ENCODE results near the gene ANKMY1.
"Not testable (repeated sequence)": the region's sequence is repeated elsewhere in the genome, so short reads cannot be mapped to it uniquely, and the experiment has no call there.

The ANKMY1 gene

DNA sequence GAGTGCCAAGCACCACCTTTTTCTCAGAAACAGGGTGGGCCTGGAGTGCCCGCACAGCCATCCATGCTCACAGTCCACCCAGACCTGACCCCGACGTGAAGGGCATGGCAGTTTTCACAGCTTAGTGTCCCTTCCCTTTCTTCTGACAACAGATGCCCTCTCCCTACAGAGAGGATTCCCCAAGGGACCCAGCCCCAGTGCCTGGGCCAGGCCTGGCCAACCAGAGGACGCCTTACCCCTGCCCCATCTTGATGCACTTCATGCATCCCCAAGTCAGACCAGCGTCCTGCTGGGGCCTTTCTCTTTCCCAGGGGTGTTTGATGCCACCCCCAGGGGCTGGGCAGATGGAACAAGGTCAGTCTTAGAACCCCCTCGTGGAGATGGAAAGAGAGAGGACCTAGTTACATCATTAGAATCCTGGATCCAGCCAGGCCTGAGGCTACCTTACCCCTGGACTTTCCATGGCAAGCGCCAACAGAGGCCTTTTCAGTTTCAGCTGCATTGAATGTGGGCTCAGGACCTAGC is 3.8 kb downstream of the ANKMY1 start:
- Histone ChIP-seq H3K4me3 (ENCODE audit: low read depth in 1 of 2, low read length in 2 of 2) (no peak overlapping the region), H3K9me3 (ENCODE audit: control insufficient read depth in 1 of 2, low read length in 2 of 2) (no peaks in the 10 kb centered on the region), H3K9ac (ENCODE audit: low read depth in 1 of 2, low read length in 2 of 2) (no peak overlapping the region), H3K27ac (ENCODE audit: low read depth, low read length) (no peak overlapping the region), H3K27me3 (ENCODE audit: control insufficient read depth in 1 of 2, insufficient read depth in 2 of 2, low read length in 2 of 2) (no peaks in the 10 kb centered on the region), H3K4me1 (ENCODE audit: control insufficient read depth in 1 of 2, insufficient read depth in 2 of 2, low read length in 2 of 2) (peaks cover 6% of the 10 kb centered on the region in 2 donors), H3K36me3 (ENCODE audit: control insufficient read depth in 1 of 2, insufficient read depth in 2 of 2, low read length in 2 of 2) (peaks cover 6 to 33% of the 10 kb centered on the region in 2 donors)

DNA sequence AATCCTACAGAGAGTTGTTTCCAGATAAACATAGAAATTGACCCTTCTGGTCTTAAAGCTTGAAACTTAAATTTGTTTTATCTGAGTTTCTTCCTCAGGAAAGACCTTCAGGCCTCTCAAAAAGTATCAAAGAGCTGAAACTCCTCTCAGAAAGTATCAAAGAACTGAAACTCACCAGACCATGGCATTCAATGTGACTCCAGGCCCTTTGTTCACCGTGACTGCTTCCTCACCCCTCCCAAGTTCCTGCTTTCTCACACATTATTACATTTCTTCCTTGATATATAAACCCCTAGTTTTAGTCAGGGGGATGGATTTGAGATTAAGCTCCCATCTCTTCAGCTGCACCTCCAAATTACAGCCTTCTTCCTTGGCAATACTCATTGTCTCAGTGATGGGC is 6.0 kb downstream of the ANKMY1 start:
- no peak overlapping the region for H3K27ac ChIP-seq (ENCODE audit: low read depth, low read length)
- no peaks in the 10 kb centered on the region for H3K9me3 ChIP-seq (ENCODE audit: control insufficient read depth in 1 of 2, low read length in 2 of 2)
- H3K4me1 ChIP-seq (ENCODE audit: control insufficient read depth in 1 of 2, insufficient read depth in 2 of 2, low read length in 2 of 2): no peaks in the 10 kb centered on the region
- H3K27me3 ChIP-seq (ENCODE audit: control insufficient read depth in 1 of 2, insufficient read depth in 2 of 2, low read length in 2 of 2): no peaks in the 10 kb centered on the region
- H3K9ac ChIP-seq (ENCODE audit: low read depth in 1 of 2, low read length in 2 of 2): no peak overlapping the region
- no peak overlapping the region for H3K4me3 ChIP-seq (ENCODE audit: low read depth in 1 of 2, low read length in 2 of 2)
- H3K36me3 ChIP-seq (ENCODE audit: control insufficient read depth in 1 of 2, insufficient read depth in 2 of 2, low read length in 2 of 2): peaks cover 6 to 33% of the 10 kb centered on the region in 2 donors

DNA sequence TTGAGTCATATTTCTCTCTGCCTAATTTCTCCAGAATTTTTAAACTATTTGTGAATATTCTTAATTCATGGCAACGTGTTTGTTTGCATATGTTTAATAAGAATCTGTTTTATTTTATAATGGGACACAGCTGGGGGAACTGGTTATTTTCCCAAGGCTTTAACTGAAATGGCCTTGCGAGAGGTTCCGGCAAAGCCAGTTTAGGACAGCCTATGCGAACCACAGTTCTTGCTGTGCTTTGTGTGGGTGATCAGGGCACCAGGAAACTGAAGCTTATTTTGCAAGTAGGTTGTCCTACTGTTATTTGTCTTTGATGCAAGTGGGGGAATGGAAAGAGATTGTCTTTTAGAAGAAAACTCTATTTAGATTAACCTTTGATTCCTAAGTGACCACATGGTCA is 6.5 kb downstream of the ANKMY1 start:
- no peaks in the 10 kb centered on the region for H3K27me3 ChIP-seq (ENCODE audit: control insufficient read depth in 1 of 2, insufficient read depth in 2 of 2, low read length in 2 of 2)
- H3K4me3 ChIP-seq (ENCODE audit: low read depth in 1 of 2, low read length in 2 of 2): no peak overlapping the region
- H3K4me1 ChIP-seq (ENCODE audit: control insufficient read depth in 1 of 2, insufficient read depth in 2 of 2, low read length in 2 of 2): no peaks in the 10 kb centered on the region
- peaks cover 6 to 33% of the 10 kb centered on the region in 2 donors for H3K36me3 ChIP-seq (ENCODE audit: control insufficient read depth in 1 of 2, insufficient read depth in 2 of 2, low read length in 2 of 2)
- H3K27ac ChIP-seq (ENCODE audit: low read depth, low read length): no peak overlapping the region
- H3K9ac ChIP-seq (ENCODE audit: low read depth in 1 of 2, low read length in 2 of 2): no peak overlapping the region
- H3K9me3 ChIP-seq (ENCODE audit: control insufficient read depth in 1 of 2, low read length in 2 of 2): no peaks in the 10 kb centered on the region

DNA sequence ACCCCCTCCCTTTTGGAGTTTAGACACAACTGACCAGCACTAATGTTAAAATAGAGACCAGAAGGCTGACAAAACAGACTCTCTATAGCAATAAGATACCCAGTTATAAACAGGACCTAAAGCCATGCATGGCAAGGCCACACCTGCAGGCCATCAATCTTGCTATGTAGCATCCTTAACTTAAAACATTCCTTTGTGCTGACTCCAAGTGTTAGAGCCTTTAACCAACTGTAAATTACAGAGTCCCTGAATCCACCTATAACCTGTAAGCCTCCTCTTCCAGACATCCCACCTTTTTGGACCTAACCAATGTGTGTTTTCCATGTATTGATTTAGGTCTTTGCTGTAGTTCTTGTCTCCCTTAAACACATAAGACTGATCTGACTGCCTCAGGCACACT is 17.9 kb downstream of the ANKMY1 start:
- H3K36me3 ChIP-seq (ENCODE audit: control insufficient read depth in 1 of 2, insufficient read depth in 2 of 2, low read length in 2 of 2): peaks cover 0 to 28% of the 10 kb centered on the region in 2 donors
- H3K9ac ChIP-seq (ENCODE audit: low read depth in 1 of 2, low read length in 2 of 2): no peak overlapping the region

DNA sequence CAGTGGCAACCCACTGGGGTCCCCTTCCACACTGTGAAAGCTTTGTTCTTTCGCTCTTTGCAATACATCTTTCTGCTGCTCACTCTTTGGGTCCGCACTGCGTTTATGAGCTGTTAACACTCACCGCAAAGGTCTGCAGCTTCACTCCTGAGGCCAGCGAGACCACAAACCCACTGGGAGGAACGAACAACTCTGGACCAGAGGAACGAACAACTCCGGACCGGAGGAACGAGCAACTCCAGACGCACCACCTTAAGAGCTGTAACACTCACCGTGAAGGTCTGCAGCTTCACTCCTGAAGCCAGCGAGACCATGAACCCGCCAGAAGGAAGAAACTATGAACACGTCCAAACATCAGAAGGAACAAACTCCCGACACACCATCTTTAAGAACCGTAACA is 18.7 kb downstream of the ANKMY1 start:
- not testable (repeated sequence) for H3K4me3 ChIP-seq (ENCODE audit: low read depth in 1 of 2, low read length in 2 of 2); H3K9me3 ChIP-seq (ENCODE audit: control insufficient read depth in 1 of 2, low read length in 2 of 2); H3K4me1 ChIP-seq (ENCODE audit: control insufficient read depth in 1 of 2, insufficient read depth in 2 of 2, low read length in 2 of 2); H3K27ac ChIP-seq (ENCODE audit: low read depth, low read length); H3K27me3 ChIP-seq (ENCODE audit: control insufficient read depth in 1 of 2, insufficient read depth in 2 of 2, low read length in 2 of 2); H3K9ac ChIP-seq (ENCODE audit: low read depth in 1 of 2, low read length in 2 of 2)
- peaks cover 0 to 28% of the 10 kb centered on the region in 2 donors for H3K36me3 ChIP-seq (ENCODE audit: control insufficient read depth in 1 of 2, insufficient read depth in 2 of 2, low read length in 2 of 2)

More for the DNA sequence above, 17.9 kb downstream of the ANKMY1 start:
- Histone ChIP-seq H3K9me3 (ENCODE audit: control insufficient read depth in 1 of 2, low read length in 2 of 2) (no peaks in the 10 kb centered on the region), H3K27ac (ENCODE audit: low read depth, low read length) (no peak overlapping the region), H3K27me3 (ENCODE audit: control insufficient read depth in 1 of 2, insufficient read depth in 2 of 2, low read length in 2 of 2) (no peaks in the 10 kb centered on the region), H3K4me3 (ENCODE audit: low read depth in 1 of 2, low read length in 2 of 2) (no peak overlapping the region), H3K4me1 (ENCODE audit: control insufficient read depth in 1 of 2, insufficient read depth in 2 of 2, low read length in 2 of 2) (no peaks in the 10 kb centered on the region)

DNA sequence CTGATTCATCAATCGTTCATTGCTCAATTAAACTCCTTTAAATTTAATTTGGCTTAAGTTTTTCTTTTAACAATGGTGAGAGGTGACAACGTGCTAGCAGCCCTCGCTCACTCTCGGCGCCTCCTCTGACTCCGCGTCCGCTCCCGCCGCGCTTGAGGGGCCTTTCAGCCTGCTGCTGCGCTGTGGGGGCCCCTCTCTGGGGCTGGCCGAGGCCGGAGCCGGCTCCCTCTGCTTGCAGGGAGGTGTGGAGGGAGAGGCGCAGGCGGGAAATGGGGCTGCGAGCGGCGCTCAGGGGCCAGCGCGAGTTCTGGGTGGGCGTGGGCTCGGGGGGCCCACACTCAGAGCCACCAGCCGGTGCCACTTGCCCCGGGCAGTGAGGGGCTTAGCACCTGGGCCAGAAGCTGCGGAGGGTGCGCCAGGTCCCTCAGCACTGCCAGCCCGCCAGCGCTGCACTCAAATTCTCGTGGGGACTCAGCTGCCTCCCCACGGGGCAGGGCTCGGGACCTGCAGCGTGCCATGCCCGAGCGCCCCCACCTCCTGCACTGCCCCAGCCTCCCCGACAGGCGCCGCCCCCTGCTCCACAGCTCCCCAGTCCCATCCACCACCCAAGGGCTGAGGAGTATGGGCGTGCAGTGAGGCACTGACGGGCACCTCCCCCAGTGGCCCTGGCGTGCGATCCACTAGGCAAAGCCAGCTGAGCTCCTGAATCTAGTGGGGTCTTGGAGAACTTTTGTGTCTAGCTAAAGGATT is 19.6 kb downstream of the ANKMY1 start:
- Histone ChIP-seq H3K27me3 (ENCODE audit: control insufficient read depth in 1 of 2, insufficient read depth in 2 of 2, low read length in 2 of 2) (no peaks in the 10 kb centered on the region), H3K9me3 (ENCODE audit: control insufficient read depth in 1 of 2, low read length in 2 of 2) (peaks cover 0 to 3% of the 10 kb centered on the region in 2 donors), H3K36me3 (ENCODE audit: control insufficient read depth in 1 of 2, insufficient read depth in 2 of 2, low read length in 2 of 2) (peaks cover 0 to 28% of the 10 kb centered on the region in 2 donors), H3K9ac (ENCODE audit: low read depth in 1 of 2, low read length in 2 of 2) (no peak overlapping the region), H3K27ac (ENCODE audit: low read depth, low read length) (no peak overlapping the region), H3K4me3 (ENCODE audit: low read depth in 1 of 2, low read length in 2 of 2) (no peak overlapping the region), H3K4me1 (ENCODE audit: control insufficient read depth in 1 of 2, insufficient read depth in 2 of 2, low read length in 2 of 2) (no peaks in the 10 kb centered on the region)

DNA sequence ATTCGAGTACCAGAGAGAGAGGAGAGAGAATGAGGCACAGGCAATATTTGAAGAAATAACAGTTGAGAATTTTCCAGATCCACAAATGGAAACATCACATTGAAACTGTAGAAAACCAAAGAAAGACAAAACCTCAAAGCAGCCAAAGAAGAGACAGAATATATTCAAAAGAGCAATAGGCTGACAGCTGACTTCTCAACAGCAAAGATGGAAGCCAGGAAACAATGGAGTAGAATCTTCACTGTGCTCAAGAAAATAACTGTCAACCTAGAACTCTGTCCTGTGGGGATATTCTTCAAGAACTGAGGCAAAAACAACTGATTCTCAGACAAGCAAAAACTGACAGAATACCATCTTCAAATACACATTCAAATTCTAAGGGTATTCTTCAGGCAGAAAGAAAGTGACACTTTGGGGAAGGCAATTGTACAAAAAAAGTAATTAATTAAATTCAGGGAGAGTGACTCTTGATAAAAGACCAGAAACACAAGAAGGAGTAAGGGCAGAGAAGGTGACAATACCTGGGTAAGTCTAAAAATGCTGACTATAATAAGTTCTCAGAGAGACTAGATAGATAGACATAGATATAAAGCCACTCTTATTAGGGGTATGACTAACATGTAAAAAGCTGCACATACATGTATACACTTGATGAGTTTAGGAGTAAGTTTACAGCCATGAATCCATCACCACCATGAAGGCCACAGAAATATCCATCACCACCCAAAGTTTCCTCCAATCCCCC is 25.6 kb downstream of the ANKMY1 start:
- H3K27me3 ChIP-seq (ENCODE audit: control insufficient read depth in 1 of 2, insufficient read depth in 2 of 2, low read length in 2 of 2): no peaks in the 10 kb centered on the region
- no peak overlapping the region for H3K27ac ChIP-seq (ENCODE audit: low read depth, low read length)
- no peak overlapping the region for H3K4me3 ChIP-seq (ENCODE audit: low read depth in 1 of 2, low read length in 2 of 2)
- H3K36me3 ChIP-seq (ENCODE audit: control insufficient read depth in 1 of 2, insufficient read depth in 2 of 2, low read length in 2 of 2): peaks cover 8 to 28% of the 10 kb centered on the region in 2 donors
- H3K4me1 ChIP-seq (ENCODE audit: control insufficient read depth in 1 of 2, insufficient read depth in 2 of 2, low read length in 2 of 2): no peaks in the 10 kb centered on the region
- H3K9me3 ChIP-seq (ENCODE audit: control insufficient read depth in 1 of 2, low read length in 2 of 2): peaks cover 10 to 19% of the 10 kb centered on the region in 2 donors
- no peak overlapping the region for H3K9ac ChIP-seq (ENCODE audit: low read depth in 1 of 2, low read length in 2 of 2)

DNA sequence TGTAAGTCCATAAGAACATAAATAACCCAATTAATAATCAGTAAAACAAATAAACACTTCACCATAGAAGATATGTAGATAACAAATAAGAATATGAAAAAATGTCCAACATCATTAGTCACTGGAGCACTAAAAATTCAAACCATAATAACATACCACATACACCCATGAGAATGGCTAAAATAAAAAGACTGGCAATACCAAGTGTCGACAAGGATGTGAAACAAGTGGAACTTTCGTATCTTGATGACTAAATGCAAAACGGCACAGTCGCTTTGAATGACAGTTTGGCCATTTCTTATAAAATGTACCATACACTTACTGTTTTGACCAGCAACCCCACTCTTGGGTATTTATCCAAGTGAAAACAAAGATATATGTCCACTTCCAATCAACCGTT is 26.8 kb downstream of the ANKMY1 start:
- H3K27ac ChIP-seq (ENCODE audit: low read depth, low read length): no peak overlapping the region
- peaks cover 17 to 19% of the 10 kb centered on the region in 2 donors for H3K9me3 ChIP-seq (ENCODE audit: control insufficient read depth in 1 of 2, low read length in 2 of 2)
- no peaks in the 10 kb centered on the region for H3K4me1 ChIP-seq (ENCODE audit: control insufficient read depth in 1 of 2, insufficient read depth in 2 of 2, low read length in 2 of 2)
- peaks cover 9 to 37% of the 10 kb centered on the region in 2 donors for H3K36me3 ChIP-seq (ENCODE audit: control insufficient read depth in 1 of 2, insufficient read depth in 2 of 2, low read length in 2 of 2)
- no peak overlapping the region for H3K4me3 ChIP-seq (ENCODE audit: low read depth in 1 of 2, low read length in 2 of 2)
- H3K9ac ChIP-seq (ENCODE audit: low read depth in 1 of 2, low read length in 2 of 2): no peak overlapping the region
- no peaks in the 10 kb centered on the region for H3K27me3 ChIP-seq (ENCODE audit: control insufficient read depth in 1 of 2, insufficient read depth in 2 of 2, low read length in 2 of 2)

DNA sequence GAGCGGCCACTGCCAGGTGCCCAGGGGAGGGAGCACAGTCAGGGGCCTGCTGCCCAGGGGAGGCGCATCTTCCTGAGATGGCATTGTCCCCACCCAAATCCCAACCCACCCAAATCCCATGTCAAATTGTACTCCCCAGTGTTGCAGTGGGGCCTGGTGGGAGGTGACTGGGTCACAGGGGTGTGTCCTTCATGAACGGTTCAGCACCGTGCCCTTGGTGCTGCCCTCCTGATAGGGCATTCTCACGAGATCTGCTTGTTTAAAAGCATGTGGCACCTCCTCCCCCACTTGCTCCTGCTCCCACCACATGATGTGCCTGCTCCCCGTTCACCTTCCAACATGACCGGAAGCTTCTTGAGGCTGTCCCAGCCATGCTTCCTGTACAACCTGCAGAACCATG is 27.6 kb downstream of the ANKMY1 start:
- peaks cover 26% of the 10 kb centered on the region in 2 donors for H3K9me3 ChIP-seq (ENCODE audit: control insufficient read depth in 1 of 2, low read length in 2 of 2)
- no peak overlapping the region for H3K4me3 ChIP-seq (ENCODE audit: low read depth in 1 of 2, low read length in 2 of 2)
- H3K36me3 ChIP-seq (ENCODE audit: control insufficient read depth in 1 of 2, insufficient read depth in 2 of 2, low read length in 2 of 2): peaks cover 18 to 45% of the 10 kb centered on the region in 2 donors
- H3K27me3 ChIP-seq (ENCODE audit: control insufficient read depth in 1 of 2, insufficient read depth in 2 of 2, low read length in 2 of 2): no peaks in the 10 kb centered on the region
- no peak overlapping the region for H3K27ac ChIP-seq (ENCODE audit: low read depth, low read length)
- no peak overlapping the region for H3K9ac ChIP-seq (ENCODE audit: low read depth in 1 of 2, low read length in 2 of 2)
- H3K4me1 ChIP-seq (ENCODE audit: control insufficient read depth in 1 of 2, insufficient read depth in 2 of 2, low read length in 2 of 2): no peaks in the 10 kb centered on the region

DNA sequence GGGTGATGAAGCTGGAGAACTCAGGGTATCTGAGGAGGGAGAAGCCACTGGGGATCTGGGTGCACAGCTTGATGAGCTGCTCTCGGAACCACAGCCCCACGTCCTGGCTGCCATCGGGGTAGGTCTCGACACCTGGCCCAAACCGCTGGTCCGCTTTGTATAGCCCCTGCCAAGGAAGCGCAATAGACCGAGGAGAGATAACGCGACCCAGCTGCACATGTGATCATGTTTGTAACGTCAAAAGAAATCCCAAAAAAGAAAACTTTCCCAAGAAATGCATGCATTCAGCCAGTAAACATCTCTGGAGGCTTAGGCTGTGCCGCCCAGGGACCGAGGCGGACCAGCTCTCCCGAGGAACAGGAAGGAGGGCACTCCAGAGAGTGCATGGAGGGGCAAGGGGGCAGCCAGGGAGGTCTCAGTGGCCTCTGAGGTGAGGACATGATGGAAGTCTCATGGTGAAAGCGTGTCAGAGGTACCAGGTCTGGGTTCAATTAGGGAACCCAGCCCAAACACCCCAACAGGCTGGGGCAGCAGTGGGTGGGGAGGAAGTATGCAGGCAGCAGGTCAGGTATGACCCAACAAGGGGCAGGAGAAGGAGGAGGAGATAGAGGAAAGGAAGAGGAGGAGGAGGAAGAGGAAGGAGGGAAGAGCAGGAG is 28.3 kb downstream of the ANKMY1 start:
- Histone ChIP-seq H3K4me3 (ENCODE audit: low read depth in 1 of 2, low read length in 2 of 2) (no peak overlapping the region), H3K4me1 (ENCODE audit: control insufficient read depth in 1 of 2, insufficient read depth in 2 of 2, low read length in 2 of 2) (no peaks in the 10 kb centered on the region), H3K9me3 (ENCODE audit: control insufficient read depth in 1 of 2, low read length in 2 of 2) (peaks cover 30 to 32% of the 10 kb centered on the region in 2 donors), H3K27ac (ENCODE audit: low read depth, low read length) (no peak overlapping the region), H3K27me3 (ENCODE audit: control insufficient read depth in 1 of 2, insufficient read depth in 2 of 2, low read length in 2 of 2) (no peaks in the 10 kb centered on the region), H3K36me3 (ENCODE audit: control insufficient read depth in 1 of 2, insufficient read depth in 2 of 2, low read length in 2 of 2) (peaks cover 19 to 51% of the 10 kb centered on the region in 2 donors), H3K9ac (ENCODE audit: low read depth in 1 of 2, low read length in 2 of 2) (no peak overlapping the region)

All from duodenal mucosa (tissue), 2 donors.